K562 (cell line): ENCODE measurements around the gene ATF3. TPM values are rescaled to one million over a fixed set of nuclear protein-coding genes. Genes with fewer than 3 reads are reported as not detected.
A peak's percentile ranks its signal among the peaks of the same experiment; 100 is the strongest.

Experiments
- C11orf30 ChIP-seq: fragments of 450-650 bp; IDR thresholded peaks from 2 replicates; pipeline ENCODE4 v1.6.1; 2016; ENCODE audit warnings: low read depth, mild to moderate bottlenecking
- CBFA2T3 ChIP-seq: fragments of 450-650 bp; IDR thresholded peaks from 2 replicates; pipeline ENCODE4 v1.6.1; 2017
- DACH1 ChIP-seq: fragments of 450-650 bp; IDR thresholded peaks from 2 replicates; pipeline ENCODE4 v1.6.1; 2018; ENCODE audit not compliant: partially characterized antibody
- E2F8 ChIP-seq: fragments of 450-650 bp; IDR thresholded peaks from 2 replicates; pipeline ENCODE4 v1.7.1; 2018; ENCODE audit warnings: mild to moderate bottlenecking, low read depth; ENCODE audit not compliant: partially characterized antibody
- GATAD2B ChIP-seq: fragments of 450-650 bp; IDR thresholded peaks from 2 replicates; pipeline ENCODE4 v1.6.1; 2017; ENCODE audit warnings: mild to moderate bottlenecking, borderline replicate concordance
- MXD1 ChIP-seq: fragments of 250-450 bp; sonication (Bioruptor Pico); IDR thresholded peaks from 2 replicates; pipeline ENCODE4 v1.8.0; 2021; ENCODE audit warnings: borderline replicate concordance, mild to moderate bottlenecking, moderate library complexity; ENCODE audit not compliant: poor library complexity, severe bottlenecking
- NR1H2 ChIP-seq: sonication (generic); formaldehyde crosslinking; IDR thresholded peaks from 2 replicates; pipeline ENCODE4 v1.4.0; 2020; ENCODE audit warnings: mild to moderate bottlenecking, missing genetic modification reagents
- POLR2H ChIP-seq: IDR thresholded peaks from 2 replicates; pipeline ENCODE4 v1.6.1; 2016; ENCODE audit warnings: missing genetic modification characterization, low read depth, mild to moderate bottlenecking, control low read depth, missing compliant biosample characterization, moderate library complexity
- RBM15 ChIP-seq: fragments of 200-400 bp; formaldehyde crosslinking; IDR thresholded peaks from 2 replicates; pipeline ENCODE4 v1.6.1; 2018; ENCODE audit warnings: mild to moderate bottlenecking, low read length, moderate library complexity; ENCODE audit not compliant: insufficient read depth
- SMAD2 ChIP-seq: fragments of 150-350 bp; IDR thresholded peaks from 2 replicates; pipeline ENCODE4 v1.6.1; 2014; ENCODE audit warnings: low read depth, mild to moderate bottlenecking, low read length
- SMAD3 ChIP-seq: fragments of 450-650 bp; formaldehyde crosslinking; conservative IDR thresholded peaks from 2 replicates; pipeline ENCODE4 v1.4.0; 2020; ENCODE audit warnings: mild to moderate bottlenecking
- SMARCC2 ChIP-seq: fragments of 450-650 bp; IDR thresholded peaks from 2 replicates; pipeline ENCODE4 v1.6.1; 2017; ENCODE audit warnings: antibody characterized with exemption, moderate library complexity, mild to moderate bottlenecking, low read depth
- TGIF2 ChIP-seq: sonication (generic); formaldehyde crosslinking; IDR thresholded peaks from 2 replicates; pipeline ENCODE4 v1.8.1; 2022; ENCODE audit warnings: mild to moderate bottlenecking, missing genetic modification reagents, moderate library complexity
- ZBTB8A ChIP-seq: fragments of 450-650 bp; IDR thresholded peaks from 2 replicates; pipeline ENCODE4 v1.6.1; 2018; ENCODE audit warnings: mild to moderate bottlenecking, moderate library complexity; ENCODE audit not compliant: partially characterized antibody
- ZC3H11A ChIP-seq: IDR thresholded peaks from 2 replicates; pipeline ENCODE4 v1.6.1; 2012; ENCODE audit warnings: low read depth, low read length, improper control_type of control experiment
- ZNF175 ChIP-seq: fragments of 200-800 bp; sonication (Bioruptor generic); IDR thresholded peaks from 2 replicates; pipeline ENCODE4 v1.6.1; 2016; ENCODE audit warnings: low read depth, mild to moderate bottlenecking, missing genetic modification characterization, missing compliant biosample characterization
- ZNF212 ChIP-seq: fragments of 450-650 bp; formaldehyde crosslinking; IDR thresholded peaks from 2 replicates; pipeline ENCODE4 v1.4.0; 2020; ENCODE audit warnings: mild to moderate bottlenecking
- ZNF644 ChIP-seq: fragments of 200-800 bp; sonication (Bioruptor generic); IDR thresholded peaks from 2 replicates; pipeline ENCODE4 v1.6.1; 2016; ENCODE audit warnings: low read depth, missing genetic modification characterization, missing compliant biosample characterization
- ZZZ3 ChIP-seq: fragments of 450-650 bp; IDR thresholded peaks from 2 replicates; pipeline ENCODE4 v1.6.1; 2016; ENCODE audit warnings: antibody characterized with exemption, mild to moderate bottlenecking, moderate library complexity
- polyA plus RNA-seq, 8 experiments: library from polyadenylated mRNA; depleted of rRNA in 4 of 8; stranded (reverse) in 5 of 8; unstranded in 3 of 8; fragments of >200 nt; fragmentation: Nextera tagmentation in 2 of 8; fragmentation: Illumina TruSeq in 1 of 8; extraction: Ambion mirVana in 2 of 8; extraction: Trizol in 1 of 8; gene quantifications; 2 replicates each; pipeline versions ENCODE4 v1.2.1 to v1.2.3, GENCODE V29; 2011 to 2014; ENCODE audit warnings: inconsistent platforms in 1 of 8, missing spikeins in 1 of 8
- total RNA-seq, 7 experiments: library from RNA; depleted of rRNA in 6 of 7; stranded (reverse); fragments of >200 nt in 6 of 7; fragmentation: Illumina TruSeq in 2 of 7; extraction: Trizol in 2 of 7; gene quantifications; 2 replicates each; pipeline versions ENCODE4 v1.2.1 to v1.2.3, GENCODE V29; 2011 to 2021; ENCODE audit warnings: low replicate concordance in 1 of 7
- TF ChIP-seq, protein P1 (sequence below): IDR thresholded peaks from 2 replicates; pipeline ENCODE4 v1.6.1; 2016; ENCODE audit warnings: missing genetic modification characterization, missing compliant biosample characterization
- TF ChIP-seq, protein P2 (sequence below): fragments of 250-450 bp; sonication (Bioruptor Pico); IDR thresholded peaks from 2 replicates; pipeline ENCODE4 v1.8.0; 2022; ENCODE audit warnings: inconsistent platforms, mild to moderate bottlenecking, moderate library complexity, borderline replicate concordance

ATF3 gene
- total and polyA plus RNA-seq, 9 of the 15 experiments (the other 6 are each of a cell fraction or from before 2014, with no cell fraction given) = 3.5 to 28.2 (median 19.8) TPM

GRCh38 chr1:212566522-212567479 lies 41.8 kb upstream of the ATF3 start (continued):
- TF ChIP-seq MXD1 (no peak), CBFA2T3 (peak; percentile 68), RBM15 (no peak), ZNF644 (tag) (no peak), ZNF175 (CRISPR knock-in tag) (no peak), ZNF212 (CRISPR knock-in tag) (no peak), GATAD2B (no peak), C11orf30 (peak; percentile 85), ZZZ3 (no peak), DACH1 (no peak), NR1H2 (CRISPR knock-in tag) (no peak), SMAD3 (CRISPR knock-in tag) (no peak), SMAD2 (no peak), TGIF2 (CRISPR knock-in tag) (no peak), POLR2H (tag) (no peak), SMARCC2 (peak; percentile 44; the same call in 1 of the 2 replicates), ZC3H11A (no peak), ZBTB8A (no peak), E2F8 (no peak)
- TF ChIP-seq, protein P1, sequence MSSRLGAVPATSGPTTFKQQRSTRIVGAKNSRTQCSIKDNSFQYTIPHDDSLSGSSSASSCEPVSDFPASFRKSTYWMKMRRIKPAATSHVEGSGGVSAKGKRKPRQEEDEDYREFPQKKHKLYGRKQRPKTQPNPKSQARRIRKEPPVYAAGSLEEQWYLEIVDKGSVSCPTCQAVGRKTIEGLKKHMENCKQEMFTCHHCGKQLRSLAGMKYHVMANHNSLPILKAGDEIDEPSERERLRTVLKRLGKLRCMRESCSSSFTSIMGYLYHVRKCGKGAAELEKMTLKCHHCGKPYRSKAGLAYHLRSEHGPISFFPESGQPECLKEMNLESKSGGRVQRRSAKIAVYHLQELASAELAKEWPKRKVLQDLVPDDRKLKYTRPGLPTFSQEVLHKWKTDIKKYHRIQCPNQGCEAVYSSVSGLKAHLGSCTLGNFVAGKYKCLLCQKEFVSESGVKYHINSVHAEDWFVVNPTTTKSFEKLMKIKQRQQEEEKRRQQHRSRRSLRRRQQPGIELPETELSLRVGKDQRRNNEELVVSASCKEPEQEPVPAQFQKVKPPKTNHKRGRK (tag) = 0 out of 2 replicates have a peak, but pooled peaks have one; percentile 27
- TF ChIP-seq, protein P2, sequence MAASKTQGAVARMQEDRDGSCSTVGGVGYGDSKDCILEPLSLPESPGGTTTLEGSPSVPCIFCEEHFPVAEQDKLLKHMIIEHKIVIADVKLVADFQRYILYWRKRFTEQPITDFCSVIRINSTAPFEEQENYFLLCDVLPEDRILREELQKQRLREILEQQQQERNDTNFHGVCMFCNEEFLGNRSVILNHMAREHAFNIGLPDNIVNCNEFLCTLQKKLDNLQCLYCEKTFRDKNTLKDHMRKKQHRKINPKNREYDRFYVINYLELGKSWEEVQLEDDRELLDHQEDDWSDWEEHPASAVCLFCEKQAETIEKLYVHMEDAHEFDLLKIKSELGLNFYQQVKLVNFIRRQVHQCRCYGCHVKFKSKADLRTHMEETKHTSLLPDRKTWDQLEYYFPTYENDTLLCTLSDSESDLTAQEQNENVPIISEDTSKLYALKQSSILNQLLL = no peak
